Cortex of kidney (tissue), 1 donor: ENCODE results near the gene GEMIN5.

Experiments used
- DNase-seq: peaks from one replicate; lab custom pipeline; 2025; lab: John Stamatoyannopoulos, UW

The GEMIN5 gene

DNA sequence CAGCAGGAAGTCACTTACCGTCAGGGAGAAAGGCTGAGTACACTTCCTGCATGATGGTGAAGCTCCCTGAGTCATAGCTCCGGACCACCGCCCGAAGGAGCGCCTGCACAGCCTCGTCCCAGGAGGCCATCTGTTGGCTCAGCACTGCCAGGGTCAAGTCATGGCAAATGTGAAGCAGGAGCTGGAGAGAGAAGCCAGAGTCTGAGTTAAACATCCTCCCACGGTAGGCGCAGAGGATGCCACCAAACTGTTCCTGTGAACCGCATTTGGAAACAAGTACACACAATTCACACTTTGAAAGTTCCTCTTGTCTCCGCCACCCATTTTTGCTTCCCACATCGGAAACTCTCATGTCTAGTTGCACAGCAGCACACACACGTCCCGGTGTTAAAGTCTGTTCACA is 45.6 kb downstream of the GEMIN5 start:
- DNase-seq, result no peak

DNA sequence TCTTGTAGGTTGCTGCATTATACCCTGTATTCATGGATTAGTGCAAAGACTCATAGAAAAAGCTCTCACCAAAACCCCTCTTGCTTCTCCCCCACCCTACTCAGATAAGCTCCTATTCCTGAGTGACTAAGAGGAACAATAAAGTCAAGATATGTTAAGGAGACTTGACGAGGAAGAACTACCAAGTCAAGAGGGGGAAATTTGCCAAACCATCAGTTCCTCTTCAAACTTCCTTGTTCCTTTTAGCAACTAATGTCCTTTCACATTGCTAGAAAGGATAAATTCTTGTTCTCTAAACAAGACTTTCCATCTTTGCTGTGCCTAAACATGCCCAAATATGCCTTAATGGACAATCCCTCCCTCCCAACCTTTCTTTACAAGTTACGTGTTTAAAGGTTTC is 52.6 kb downstream of the GEMIN5 start:
- no peak for DNase-seq

DNA sequence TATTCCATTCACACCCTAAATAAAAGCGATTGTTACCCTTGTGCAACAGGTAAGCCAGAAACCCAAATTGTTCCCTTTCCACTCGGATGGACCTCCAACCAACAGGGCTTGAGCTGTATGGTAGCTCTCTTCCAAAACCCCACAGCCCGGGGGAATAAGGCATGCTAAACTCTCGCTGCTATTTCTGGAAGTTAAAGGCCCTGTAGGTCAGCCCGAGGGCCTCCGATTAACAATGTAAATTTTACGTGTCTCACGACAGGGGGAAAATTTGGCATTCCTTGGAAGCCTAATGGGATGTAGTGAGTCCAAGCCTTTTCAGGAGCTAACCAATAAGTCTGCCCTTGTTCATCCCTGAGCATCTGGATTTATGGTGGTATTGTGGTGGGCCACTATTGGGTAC is 53.6 kb downstream of the GEMIN5 start:
- no peak for DNase-seq

DNA sequence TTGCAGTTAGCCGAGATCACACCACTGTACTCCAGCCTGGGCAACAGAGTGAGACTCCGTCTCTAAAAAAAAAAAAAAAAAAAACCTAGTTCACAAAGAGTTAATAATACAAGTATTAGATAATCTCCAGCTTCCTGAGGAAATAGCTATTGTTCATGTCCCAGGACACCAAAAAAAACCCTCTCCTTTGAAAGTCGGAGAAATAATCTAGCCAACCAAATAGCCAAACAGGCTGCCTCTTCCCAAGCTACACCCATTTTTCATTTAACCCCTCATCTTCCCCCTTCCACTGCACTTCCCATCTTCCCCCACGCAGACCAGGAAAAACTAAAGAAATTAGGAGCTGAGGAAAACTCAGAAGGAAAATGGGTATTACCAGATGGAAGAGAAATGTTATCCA is 56.0 kb downstream of the GEMIN5 start:
- DNase-seq, result no peak

DNA sequence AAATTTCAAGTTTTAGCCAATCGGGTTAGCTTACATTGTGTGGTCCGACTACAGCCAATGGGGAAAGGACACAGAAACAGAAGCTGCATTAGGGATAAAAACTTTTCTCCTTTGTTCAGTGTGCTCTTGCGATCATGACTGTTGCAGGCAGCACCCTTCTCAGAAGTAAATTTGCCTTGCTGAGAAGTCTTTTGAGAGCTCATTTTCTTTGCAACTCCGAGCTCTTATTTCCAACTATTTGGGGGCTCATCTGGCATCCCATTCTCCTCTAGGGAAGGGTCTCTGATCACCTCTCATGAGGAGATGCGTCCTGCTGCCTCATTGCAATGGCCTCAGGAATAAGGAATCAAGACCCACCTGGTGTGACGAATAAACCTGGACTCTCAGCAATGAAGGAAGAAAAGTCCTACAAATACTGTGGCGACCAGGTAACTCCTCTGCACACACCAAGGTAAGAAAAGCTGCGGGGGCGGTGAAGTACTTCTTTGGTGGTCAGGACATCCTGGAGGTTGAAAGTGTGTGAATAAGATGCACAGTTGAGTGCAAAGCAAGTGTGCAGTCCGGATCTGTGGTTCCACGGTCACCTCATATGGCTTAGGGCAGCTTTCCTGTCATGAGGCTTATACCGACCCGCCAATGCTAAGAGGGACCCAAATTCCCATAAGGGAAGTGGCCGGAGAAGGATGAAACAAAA is 59.2 kb downstream of the GEMIN5 start:
- DNase-seq, result no peak

DNA sequence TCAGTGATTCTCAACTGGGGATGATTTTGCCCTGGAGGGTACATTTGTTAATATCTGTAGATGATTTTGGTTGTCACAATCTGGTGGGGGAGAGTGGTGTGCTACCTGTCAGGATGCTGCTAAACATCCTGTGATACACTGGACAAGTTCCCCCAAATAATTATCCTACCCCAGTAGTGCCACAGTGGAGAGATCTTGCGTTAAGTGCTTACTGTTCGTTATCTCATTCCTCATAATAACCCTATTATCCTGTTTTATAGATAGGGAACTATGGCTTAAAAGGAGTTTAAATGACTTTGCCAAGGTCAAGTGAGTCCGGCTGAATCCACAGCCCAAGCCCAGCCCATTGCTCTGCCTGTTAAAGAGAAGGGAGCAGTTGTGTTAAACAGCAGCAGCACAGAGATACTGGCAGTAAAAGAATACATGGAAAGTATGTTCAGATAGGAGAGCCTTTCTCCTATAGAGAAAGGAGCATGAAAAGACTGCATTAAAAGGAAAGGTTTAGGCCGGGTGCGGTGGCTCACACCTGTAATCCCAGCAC is 64.2 kb downstream of the GEMIN5 start:
- DNase-seq, result no peak

DNA sequence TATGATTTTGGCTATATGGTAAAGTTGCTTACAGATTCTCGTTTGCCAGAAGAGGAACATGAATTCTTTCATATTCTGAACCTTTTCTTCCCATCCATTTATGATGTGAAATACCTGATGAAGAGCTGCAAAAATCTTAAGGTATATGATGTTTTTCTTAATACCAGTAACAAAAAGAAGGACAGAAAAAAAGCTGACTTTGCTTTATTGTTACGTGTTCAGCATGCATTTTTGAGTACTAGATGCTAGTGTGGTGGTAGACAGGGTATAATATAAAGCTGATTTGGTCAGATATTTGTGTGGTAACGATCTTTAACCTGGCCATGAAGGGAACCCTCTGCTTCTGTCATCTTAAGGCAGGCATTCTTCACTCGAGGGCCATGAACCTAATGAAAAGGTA is 66.3 kb downstream of the GEMIN5 start:
- no peak for DNase-seq

DNA sequence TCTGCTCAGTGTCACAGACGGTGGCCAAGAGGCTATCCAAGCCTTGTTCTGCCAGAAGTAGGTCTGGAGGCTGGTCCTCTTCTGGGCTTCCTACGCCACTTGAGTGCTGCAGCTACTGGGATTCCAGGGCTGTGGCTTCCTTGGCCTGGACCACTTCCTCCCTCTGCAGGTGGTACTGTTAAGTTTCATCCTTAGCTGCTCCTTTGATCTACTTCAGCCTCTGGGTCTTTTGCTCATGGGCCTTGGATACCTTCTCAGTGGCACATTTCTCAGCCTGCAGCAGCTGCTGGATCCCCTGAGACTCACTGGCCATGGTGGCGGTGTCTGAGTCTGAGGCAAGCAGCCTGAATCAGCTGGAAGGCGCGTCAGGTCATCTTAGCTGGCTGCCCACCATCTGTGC is 69.3 kb downstream of the GEMIN5 start:
- DNase-seq, result no peak

DNA sequence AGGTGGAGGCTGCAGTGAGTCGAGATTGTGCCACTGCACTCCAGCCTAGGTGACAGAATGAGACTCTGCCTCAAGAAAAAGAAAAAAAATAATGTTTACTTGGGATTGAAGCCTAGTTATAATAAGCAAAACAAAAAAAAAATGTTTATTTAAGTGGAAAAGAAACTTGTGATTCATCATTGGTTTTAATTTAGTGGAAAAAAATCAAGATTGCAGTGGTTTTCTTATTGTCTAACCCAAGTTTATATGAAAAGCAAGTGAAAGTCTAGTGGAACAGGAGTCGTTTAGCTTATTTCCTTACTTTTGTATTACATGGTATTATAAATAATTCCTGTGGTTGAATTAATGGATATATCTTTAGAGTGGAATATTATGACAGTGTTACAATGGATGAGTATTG is 71.2 kb downstream of the GEMIN5 start:
- DNase-seq, result no peak

DNA sequence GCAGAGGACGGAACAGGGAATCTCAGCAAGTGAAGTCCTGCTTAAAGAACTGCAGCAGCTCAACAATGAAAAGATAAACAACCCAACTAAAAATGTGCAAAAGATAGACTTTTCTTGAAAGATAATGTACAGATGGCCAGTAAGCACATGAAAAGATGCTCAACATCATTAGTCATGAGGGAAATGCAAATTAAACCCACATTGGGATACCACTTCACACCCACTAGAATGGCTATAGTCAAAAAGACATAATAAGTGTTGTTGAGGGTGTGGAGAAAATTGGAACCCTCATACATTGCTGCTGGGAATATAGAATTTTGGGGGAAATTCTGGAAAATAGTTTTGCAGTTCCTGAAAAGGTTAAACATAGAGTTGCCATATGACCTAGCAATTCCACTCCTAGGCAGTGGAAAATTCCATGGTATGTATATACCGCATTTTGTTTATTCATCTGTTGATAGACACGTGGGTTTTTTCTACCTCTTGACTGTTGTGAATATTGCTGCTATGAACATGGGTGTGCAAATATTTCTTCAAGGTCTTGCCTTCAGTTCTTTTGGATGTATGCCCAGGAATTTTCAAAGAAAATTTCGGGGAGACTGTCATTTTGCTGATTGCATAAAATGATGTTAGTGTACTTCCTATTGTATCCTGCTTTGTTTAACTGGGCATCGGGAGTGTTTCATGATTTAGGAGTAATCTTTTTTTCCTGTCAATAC is 72.4 kb downstream of the GEMIN5 start:
- no peak for DNase-seq

DNA sequence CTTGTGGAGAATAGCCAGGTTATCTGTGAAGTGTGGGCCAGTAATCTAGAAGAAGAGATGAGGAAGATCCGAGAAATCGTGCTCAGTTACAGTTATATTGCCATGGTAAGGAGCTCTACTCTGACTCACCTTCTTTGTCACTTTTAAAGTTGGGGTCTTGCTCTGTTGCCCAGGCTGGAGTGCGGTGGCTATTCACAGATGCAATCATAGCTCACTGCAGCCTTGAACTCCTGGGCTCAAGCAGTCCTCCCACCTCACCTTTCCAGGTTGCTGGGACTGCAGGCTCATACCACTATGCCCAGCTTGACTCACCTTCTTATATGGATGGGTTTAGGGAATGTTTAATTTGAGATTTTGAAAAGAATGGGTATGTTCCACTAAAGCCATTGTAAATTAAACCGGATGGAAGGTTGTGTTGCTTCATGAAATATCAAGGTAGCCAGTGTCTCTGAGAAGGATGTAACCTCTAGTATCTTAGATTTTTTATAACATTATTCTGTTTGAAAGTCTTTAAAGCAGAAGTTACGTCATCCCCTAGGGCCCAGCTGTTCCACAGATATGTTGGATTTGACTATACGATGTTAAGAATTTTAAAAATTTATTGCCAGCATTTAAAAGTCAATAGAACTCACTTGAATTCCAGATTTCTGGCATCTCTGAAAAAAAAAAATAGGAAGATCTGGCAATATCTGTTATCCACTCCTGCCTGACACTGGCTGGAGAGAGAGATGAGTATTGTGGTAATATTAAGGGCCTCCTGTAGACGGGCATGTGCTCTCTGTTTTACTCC is 74.5 kb downstream of the GEMIN5 start:
- DNase-seq, result no peak

DNA sequence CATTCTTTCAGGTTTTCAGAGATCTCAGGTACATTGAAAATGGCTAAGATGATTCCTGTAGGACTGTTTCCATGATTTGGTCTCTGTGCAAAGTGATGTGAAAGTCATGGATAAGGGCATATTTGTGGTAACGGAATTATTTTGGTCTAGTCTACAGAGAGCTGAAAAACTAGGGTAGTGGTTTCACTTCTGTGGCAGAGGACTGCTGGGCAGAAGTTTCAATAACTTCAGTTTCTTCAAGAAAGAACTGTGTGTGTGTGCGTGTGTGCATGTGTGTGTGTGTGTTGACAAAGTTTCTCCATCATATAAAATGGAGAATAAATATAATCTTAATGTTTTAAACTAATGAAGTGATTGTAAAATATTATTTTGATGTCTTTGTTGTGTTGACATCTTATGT is 75.2 kb downstream of the GEMIN5 start:
- DNase-seq, result no peak

DNA sequence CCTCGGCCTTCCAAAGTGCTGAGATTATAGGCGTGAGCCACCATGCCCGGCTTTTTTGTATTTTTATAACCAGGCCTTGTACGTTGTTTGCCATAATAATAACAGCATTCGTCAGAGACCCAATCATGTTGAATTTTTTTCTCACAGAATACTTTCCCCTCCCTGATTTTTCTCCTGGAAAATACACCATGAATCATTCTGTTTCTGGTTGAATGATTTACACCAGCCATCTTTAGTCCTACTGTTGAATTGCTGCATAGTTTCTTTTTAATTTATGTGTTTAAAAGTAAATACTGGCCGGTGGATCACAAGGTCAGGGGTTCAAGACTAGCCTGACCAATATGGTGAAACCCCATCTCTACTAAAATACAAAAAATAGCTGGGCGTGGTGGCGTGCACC is 76.1 kb downstream of the GEMIN5 start:
- DNase-seq, result no peak

DNA sequence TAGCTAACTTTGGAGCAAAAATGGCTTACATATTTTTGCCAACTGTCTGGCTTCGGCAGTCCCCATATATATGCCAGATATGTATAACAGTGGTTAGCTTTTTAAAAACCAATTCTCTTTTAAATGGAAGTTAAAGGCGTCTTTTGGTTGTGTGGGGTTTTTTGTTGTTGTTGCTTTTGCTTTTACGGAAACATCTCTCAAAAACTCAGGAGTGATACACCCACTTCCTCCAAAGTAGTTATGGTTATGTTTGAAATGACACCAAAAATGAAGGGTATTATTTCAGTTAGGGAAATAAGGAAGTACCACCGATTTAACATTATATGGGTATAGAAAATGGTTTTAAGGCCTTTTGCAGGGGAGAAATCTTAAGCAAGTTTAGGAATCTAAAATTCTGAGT is 77.2 kb downstream of the GEMIN5 start:
- no peak for DNase-seq

DNA sequence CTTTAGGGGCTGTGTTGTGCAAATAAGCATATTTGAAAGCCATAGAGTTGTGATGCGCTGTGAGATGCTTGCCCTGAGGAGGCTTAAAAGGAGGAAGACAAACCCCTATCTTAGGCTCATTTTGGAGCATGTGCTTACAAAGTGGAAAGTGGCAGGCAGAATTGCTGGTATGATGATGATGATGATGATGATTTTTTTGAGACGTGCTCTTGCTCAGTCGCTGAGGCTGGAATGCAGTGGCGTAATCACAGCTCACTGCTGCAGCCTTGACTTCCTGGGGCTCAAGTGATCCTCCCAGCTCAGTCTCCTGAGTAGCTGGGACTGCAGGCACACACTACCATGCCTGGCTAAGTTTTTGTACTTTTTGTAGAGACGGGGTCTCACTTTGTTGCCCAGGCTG is 77.9 kb downstream of the GEMIN5 start:
- DNase-seq, result no peak

DNA sequence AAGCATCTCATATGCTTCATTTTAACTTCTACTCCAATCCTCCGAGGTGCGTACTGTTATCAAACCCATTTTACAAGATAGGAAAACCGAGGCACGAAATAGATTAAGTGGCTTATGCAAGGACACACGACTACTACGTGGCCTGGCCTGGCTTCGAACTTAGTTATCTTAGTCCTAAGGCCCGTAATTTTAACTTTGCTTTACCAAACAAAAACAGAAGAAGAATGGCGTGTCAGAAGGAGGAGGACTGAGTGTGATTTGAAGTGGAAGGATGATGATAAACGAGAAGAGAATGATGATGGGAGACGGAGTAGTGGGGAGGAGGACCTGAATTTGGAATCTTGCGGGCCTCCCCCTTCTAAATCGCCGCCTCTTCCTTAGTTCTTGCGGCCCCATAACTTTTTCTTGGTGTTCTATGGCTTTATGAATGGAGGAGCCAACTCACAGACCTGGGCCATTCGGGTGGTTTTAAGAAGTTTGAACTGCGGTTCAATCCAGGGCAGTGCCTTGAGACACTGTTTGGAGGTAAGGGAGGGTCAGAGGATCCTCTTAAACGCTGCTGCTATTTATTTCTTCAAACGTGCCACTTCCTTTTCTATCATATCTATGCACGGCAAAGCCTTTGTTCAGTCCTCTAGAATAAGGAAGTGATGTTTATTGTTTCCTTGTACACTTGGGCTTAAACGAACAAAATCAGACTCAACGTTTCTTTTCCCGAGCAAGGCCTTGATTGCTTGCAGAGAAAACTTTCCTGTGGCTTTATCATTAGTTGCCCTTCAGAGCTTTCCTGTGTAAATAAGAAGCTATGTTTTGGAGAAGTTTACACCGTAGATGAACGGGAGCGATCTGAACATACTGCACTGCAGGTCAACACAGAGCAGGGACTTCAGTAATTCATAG is 78.8 kb downstream of the GEMIN5 start:
- no peak for DNase-seq

DNA sequence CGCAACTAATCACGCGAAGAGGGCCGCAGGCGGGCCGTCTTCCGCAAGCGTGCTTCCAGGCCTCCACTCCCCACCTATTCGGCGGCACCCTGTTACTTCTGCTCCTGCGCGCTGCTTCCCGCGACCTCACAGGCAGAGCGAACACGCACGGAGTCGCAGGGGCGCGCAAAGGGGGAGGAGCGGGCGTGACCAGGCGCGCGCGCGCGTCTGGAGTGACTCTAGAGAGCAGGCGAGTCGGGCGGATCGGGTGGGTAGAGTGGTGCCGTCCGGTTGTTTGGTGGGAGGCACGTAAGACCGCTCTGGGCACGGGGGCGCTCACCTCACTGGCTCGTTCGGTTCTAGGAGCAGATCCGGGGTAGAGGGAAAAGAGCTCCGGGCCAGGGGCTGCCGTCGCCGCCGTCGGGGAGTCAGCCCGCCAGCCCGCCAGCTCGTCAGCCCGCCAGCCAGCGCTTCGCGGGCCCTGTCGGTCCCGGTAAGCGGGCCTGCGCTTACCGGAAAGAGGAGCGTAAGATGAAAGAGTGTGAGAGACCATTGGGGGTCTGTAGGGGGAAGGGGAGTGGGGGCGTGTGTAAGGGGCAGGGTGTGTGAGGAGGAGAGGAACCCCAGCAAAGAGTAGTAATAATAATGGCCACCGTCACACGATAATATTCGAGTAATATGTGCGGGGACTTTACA is 79.6 kb downstream of the GEMIN5 start, which contains the start of gene CNOT8:
TSS of gene CNOT8 (plus strand) at position 331 of the 675 bp plus-strand sequence. CDS start 4,652 bp downstream, outside the sequence.
- peak; percentile 68 for DNase-seq

DNA sequence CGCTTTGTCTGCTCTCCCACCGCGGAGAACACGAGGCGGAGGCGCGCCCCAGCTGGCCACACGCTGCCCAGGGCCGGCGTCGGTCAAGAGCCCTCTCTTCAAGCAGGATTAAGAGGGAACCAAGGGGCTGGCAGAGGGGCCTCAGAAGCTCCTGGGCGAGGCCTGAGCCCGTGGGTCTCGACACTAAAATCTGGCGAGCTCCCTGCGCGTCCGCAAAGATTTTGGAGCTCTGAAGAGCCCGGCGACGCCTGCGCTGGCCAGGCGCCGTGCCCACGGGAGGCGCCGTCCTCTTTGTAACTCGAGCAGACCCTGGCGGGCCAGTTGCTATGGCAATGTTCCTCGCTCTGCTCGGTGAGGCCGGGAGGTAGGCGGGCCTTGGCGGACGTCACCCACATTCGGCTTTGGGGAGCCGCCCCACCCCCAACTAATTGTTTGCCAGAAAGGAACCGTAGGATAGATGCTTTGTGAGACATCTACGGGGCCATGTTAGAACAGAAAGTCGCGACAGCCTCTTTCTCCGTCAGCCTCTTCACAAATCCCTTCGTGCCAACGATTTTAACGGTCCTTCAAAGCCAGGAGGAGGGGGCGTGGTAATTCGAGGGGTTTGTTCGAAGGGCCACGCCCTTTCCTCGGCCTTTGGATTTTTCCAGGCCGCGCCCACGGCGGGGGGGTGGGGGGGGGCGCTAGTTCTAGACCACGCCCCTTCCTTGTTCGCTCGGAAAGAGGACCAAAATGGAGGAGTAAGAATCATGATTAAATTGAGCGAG is 80.3 kb downstream of the GEMIN5 start:
- peak; percentile 68 for DNase-seq

DNA sequence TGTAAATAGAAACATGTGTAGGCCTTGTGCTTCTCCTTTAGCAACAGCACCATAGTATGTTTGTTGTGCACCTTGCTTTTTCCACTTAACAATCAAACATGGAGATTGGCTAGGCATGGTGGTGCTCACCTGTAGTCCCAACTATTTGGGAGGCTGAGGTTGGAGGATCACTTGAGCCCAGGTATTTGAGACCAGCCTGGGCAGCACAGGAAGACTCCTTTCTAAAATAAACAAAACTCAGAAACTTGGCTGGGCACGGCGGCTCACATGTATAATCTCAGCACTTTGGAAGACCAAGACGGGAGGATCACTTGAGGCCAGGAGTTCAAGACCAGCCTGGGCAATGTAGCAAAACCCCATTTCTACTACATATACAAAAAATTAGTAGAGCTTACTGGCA is 86.7 kb downstream of the GEMIN5 start:
- no peak for DNase-seq
